Measurements from ENCODE around the gene DYRK1B. TPM values are rescaled to one million over a fixed set of nuclear protein-coding genes. Genes with fewer than 3 reads are reported as not detected.

Gene DYRK1B
- total RNA-seq, 1 donor from 2014 or later, result 28.4 TPM

- no peak for TF ChIP-seq CTCF (IDR thresholded peaks at IDR 0.05)
- DNase-seq (no peak), ATAC-seq (no peak)
- no peaks in the 10 kb centered on the region for H3K9me3 ChIP-seq
- no peaks in the 10 kb centered on the region for H3K27me3 ChIP-seq (ENCODE audit: low read depth)
- H3K36me3 ChIP-seq, result no peaks in the 10 kb centered on the region
- H3K27ac ChIP-seq, result no peak overlapping the region
- no peaks in the 10 kb centered on the region for H3K4me1 ChIP-seq
- intact Hi-C loops (cut with DNase I), result no loop called here
- H3K4me3 ChIP-seq, result no peak overlapping the region
Measured at GRCh38 chr19:39867952-39868351, 34.0 kb upstream of the DYRK1B start.

GRCh38 chr19:39867133-39867532 lies 33.2 kb upstream of the DYRK1B start:
- no peaks in the 10 kb centered on the region for H3K27me3 ChIP-seq (ENCODE audit: low read depth)
- intact Hi-C loops (cut with DNase I), result no loop called here
- no peak overlapping the region for H3K4me3 ChIP-seq
- ATAC-seq, result no peak
- no peaks in the 10 kb centered on the region for H3K36me3 ChIP-seq
- no peaks in the 10 kb centered on the region for H3K4me1 ChIP-seq
- H3K9me3 ChIP-seq, result no peaks in the 10 kb centered on the region
- no peak overlapping the region for H3K27ac ChIP-seq
- no peak for DNase-seq
- TF ChIP-seq CTCF (IDR thresholded peaks at IDR 0.05), result no peak

- DNase-seq (no peak), ATAC-seq (no peak)
- intact Hi-C loops (cut with DNase I), result no loop called here
- H3K4me3 ChIP-seq, result no peak overlapping the region
- no peaks in the 10 kb centered on the region for H3K4me1 ChIP-seq
- no peak overlapping the region for H3K27ac ChIP-seq
- H3K36me3 ChIP-seq, result no peaks in the 10 kb centered on the region
- no peak for TF ChIP-seq CTCF (IDR thresholded peaks at IDR 0.05)
- H3K9me3 ChIP-seq, result no peaks in the 10 kb centered on the region
- H3K27me3 ChIP-seq (ENCODE audit: low read depth), result no peaks in the 10 kb centered on the region
Measured at GRCh38 chr19:39865953-39866352, 32.0 kb upstream of the DYRK1B start.

- no peak for TF ChIP-seq CTCF (IDR thresholded peaks at IDR 0.05)
- H3K36me3 ChIP-seq, result no peaks in the 10 kb centered on the region
Measured at GRCh38 chr19:39865186-39865585, 31.2 kb upstream of the DYRK1B start.

GRCh38 chr19:39864118-39864517 lies 30.2 kb upstream of the DYRK1B start:
- no peaks in the 10 kb centered on the region for H3K36me3 ChIP-seq
- DNase-seq (no peak), ATAC-seq (no peak)
- intact Hi-C loops (cut with DNase I), result no loop called here
- no peaks in the 10 kb centered on the region for H3K9me3 ChIP-seq
- H3K27ac ChIP-seq, result no peak overlapping the region
- no peak for TF ChIP-seq CTCF (IDR thresholded peaks at IDR 0.05)
- no peaks in the 10 kb centered on the region for H3K4me1 ChIP-seq
- no peak overlapping the region for H3K4me3 ChIP-seq
- no peaks in the 10 kb centered on the region for H3K27me3 ChIP-seq (ENCODE audit: low read depth)

More at GRCh38 chr19:39865186-39865585, 31.2 kb upstream of the DYRK1B start:
- intact Hi-C loops (cut with DNase I), result no loop called here
- DNase-seq (no peak), ATAC-seq (no peak)
- Histone ChIP-seq H3K4me1 (no peaks in the 10 kb centered on the region), H3K27me3 (ENCODE audit: low read depth) (no peaks in the 10 kb centered on the region), H3K4me3 (no peak overlapping the region), H3K9me3 (no peaks in the 10 kb centered on the region), H3K27ac (no peak overlapping the region)

- Histone ChIP-seq H3K4me1 (no peaks in the 10 kb centered on the region), H3K27ac (no peak overlapping the region), H3K27me3 (ENCODE audit: low read depth) (no peaks in the 10 kb centered on the region), H3K36me3 (no peaks in the 10 kb centered on the region), H3K4me3 (peak overlapping the region; percentile 25), H3K9me3 (no peaks in the 10 kb centered on the region)
- intact Hi-C loops (cut with DNase I), result no loop called here
- no peak for TF ChIP-seq CTCF (IDR thresholded peaks at IDR 0.05)
- ATAC-seq, result peak in 1 of 2 donors; percentile 95
- peak; percentile 79 for DNase-seq
Measured at GRCh38 chr19:39858541-39858940, 24.6 kb upstream of the DYRK1B start.
